HG02763 (cell line): ENCODE measurements around the gene IMMP2L.
A peak's percentile ranks its signal among the peaks of the same experiment; 100 is the strongest.
"Not testable (repeated sequence)": the region's sequence is repeated elsewhere in the genome, so short reads cannot be mapped to it uniquely, and the experiment has no call there.

Source experiments
- ATAC-seq: cut with Tn5 transposase; IDR thresholded peaks from one replicate; pipeline ENCODE4 v1.9.1; 2021; ENCODE audit warnings: mild to moderate bottlenecking, moderate library complexity; ENCODE audit not compliant: unreplicated experiment

Gene IMMP2L

DNA sequence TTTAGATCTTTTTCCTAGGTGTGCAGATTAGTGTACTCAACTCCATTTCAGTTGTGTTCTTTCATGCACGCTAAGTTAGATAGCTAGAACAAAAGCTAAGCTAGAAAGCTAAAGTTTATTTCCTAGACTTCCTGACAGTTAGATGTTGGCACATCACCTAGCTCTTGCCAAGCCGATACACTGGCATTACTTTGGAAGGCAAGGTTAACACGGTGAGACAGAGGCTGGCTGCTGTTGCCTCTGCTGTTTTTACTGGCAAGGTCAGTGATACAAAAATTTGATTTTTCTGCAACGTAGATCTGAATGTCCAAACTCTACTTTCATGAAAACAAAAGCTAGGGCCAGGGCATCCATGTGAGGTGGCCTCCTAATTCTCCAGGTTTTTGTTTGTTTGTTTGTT, 203.4 kb downstream of the IMMP2L start:
- ATAC-seq: no peak

DNA sequence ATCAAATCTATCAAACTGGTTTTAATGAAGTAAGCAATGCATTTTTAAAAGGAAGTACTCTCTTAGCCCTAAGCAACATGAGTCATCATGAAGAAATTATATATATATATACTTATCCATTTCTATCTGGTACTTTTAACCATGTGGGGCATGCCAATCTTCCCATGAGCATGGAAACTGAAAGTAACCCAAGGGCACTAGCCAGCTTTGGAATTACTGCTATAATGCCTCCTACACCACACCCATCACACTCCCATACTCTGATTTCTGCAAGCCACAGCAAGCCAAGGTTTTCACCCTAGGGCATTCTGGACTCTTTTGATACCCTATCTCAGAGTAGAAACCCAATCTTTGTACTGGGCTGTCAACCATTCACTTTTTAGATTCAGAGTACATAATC, 204.6 kb downstream of the IMMP2L start:
- no peak for ATAC-seq

DNA sequence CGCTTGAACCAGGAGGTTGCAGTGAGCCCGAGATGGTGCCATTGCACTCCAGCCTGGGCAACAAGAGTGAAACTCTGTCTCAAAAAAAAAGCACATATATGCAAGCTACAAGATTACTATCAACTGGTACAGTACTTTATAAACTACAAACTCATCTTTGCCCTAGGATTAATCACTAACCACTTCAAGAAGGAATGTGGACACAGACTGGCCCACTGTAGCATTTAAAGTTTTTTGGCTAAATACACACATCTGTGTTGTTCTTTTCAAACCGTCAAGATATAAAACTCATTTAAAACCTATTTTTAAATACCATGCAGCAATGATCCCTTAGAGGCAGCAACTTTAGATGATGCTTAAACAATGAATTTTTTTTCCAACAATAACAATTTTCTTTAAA, 205.4 kb downstream of the IMMP2L start:
- no peak for ATAC-seq

DNA sequence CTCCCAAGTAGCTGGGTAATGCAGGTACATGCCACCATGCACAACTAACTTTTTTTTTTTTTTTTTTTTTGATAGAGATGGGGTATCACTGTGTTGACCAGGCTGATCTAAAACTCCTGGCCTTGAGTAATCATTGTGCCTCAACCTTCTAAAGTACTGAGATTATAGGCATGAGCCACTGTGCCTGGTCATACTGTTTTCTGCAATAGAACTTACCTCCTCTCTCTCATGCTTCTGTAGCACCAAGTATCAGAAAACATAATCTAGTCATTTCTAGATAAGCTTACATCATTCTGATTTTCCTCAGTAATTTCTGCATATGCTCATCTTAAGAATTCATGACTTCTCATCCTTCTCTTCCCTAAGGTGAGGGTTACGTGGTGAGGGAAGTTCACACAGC, 210.0 kb downstream of the IMMP2L start:
- no peak for ATAC-seq

DNA sequence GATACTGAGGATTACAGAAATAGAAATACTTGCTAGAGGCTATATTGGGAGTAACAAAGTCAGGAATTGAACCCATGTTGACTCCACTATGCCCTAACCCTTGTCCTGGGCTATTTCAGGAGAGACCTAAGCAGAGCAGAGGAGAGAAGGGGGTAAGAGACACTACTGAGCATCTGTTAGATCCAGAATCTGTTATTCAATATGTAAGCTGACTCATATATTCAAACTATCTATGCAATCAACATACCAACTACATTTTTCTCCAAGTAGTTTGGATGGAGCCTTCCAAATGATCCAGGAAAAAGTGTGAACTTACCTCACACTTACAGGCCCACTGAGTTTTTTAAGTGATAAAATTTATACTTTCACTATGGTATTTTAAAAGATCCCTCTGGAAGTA, 216.1 kb downstream of the IMMP2L start:
- ATAC-seq: no peak

DNA sequence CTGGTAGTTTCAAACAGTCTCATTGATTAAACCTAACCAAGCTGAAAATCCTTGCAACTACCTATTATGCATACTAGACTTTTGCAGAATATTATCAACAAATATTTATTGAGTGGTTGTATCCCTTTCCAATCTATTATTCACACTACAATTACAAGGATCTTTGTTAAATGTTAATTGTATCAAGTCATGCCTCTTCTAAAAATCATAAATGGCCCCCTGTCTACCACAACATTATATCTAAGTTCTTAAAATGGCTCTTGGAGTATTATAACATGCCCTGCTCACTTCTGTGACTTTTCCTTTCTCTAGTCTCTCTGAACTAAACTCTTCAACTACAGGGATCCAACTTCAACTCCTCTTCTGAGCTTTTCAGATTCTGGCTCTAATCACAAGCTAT, 219.3 kb downstream of the IMMP2L start:
- ATAC-seq: no peak

DNA sequence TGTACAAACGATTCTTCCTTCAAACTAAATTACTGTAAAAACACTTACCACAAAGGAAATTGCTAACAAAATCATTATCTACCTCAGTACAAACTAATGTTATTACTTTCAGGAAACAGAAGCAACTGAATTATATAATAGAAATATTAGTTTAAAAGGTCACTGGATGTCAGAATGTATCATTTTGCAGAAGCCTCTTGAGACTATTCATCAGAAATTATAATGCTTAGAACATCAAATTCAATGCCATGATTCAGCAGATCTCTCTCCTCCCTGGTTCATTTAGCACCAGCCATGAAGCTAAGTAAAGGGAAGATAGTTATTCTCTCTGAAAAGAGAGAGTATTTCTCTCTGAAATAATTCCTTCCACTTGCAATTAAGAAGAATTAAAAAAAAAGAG, 223.3 kb downstream of the IMMP2L start:
- no peak for ATAC-seq

DNA sequence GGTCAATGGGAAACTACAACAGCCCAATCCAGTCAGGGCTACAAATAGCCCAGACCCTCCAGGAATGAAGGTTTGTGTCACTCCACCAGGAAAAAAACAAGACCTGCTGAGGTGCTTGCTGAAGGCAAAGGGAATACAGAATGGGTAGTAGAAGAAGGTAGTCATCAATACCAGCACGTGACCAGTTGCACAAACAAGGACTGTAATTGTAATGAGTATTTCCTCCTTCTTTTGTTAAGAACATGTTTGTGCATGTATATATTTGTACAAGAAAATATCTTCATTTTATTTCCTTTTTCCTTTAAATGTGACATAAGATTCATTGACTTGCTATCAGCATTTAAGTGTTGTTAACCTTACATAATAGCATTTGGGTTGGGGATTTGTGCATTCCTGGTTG, 229.3 kb downstream of the IMMP2L start:
- ATAC-seq: no peak

DNA sequence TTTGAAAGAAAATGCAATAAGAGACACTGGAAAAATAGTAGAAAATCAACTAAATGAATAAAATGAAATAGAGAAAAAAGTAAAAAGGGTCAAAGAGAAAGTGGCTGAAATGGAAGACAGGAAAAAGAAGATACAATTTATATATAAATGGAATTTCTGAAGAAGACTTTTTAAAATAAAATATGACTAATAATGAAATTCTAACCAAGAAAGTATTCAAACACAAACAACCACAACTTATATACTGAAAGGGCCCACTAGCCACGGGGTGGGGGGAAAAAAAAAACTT, 232.1 kb downstream of the IMMP2L start:
- ATAC-seq: no peak

DNA sequence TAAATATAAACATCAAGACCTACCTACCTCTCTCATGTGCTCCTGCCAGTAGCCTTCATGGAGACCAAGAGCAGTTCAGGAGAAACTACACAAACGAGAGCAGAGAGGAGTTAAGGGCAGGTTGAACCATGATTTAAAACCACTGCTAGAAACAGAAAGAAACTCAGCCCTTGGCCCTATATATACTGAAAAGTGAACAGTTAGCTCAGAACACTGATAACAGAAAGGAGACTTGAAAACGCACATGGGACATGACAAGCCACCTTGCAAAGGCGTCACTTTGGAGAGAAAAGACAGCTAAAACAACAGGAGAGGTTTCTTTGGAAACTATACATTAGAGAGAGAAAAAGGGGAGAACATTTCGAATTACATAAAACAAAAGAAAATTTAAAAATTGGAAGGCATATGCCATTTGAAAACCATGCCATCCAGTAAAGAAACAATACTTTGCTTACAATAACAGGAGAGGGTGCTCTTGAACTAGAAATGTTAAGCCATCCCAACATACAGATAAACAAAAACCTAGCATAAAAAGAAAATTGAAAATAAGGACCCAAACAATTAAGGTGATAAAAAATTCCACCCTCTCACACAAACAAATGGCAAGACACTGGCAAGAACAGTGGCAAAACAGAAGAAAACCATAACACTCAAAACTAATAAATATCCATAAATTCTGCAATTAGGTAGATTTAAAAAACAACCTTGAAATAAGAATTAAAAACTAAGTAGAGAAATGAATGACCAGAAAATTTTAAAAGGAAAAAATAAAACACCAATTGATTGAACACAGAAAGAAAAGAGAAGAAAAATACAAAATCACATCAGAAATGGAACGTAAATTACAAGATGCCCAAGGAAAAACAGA, 232.7 kb downstream of the IMMP2L start:
- ATAC-seq: peak; percentile 45

DNA sequence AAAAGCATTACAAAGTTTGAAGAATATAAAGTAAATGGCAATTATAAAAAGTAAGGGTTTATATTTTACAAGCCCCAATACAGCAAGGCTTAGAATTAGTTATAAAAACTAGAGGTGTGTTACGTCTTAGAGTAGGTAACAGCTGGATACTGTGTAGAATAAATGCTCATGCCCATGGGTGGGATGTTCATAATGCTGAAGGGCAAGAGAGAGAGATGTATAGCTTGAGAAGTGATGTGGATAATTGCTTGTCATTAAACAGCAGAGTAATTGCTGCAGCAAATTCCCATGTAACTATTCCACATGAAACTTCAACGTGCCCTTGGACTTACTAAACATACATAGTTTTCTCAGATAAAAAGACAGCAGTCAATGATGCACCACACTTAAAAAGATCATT, 233.8 kb downstream of the IMMP2L start:
- ATAC-seq: no peak

DNA sequence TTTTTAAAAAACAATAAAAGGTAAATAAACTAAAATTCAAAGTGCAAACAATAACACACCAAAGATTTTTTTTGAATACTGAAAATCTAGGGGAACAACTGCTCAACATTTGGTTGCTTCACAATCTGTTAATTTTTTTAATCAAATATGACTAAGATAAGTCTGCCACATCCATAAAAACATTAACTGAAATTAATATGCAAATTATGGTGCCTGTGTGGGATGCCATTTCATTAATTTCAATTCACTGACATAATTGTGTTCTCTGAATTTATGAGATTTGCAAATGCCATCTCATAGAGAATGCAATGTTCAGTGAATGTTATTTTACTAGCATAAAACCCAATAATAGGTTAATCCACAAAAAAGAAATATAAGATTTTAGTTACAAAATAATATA, 237.5 kb downstream of the IMMP2L start:
- no peak for ATAC-seq

DNA sequence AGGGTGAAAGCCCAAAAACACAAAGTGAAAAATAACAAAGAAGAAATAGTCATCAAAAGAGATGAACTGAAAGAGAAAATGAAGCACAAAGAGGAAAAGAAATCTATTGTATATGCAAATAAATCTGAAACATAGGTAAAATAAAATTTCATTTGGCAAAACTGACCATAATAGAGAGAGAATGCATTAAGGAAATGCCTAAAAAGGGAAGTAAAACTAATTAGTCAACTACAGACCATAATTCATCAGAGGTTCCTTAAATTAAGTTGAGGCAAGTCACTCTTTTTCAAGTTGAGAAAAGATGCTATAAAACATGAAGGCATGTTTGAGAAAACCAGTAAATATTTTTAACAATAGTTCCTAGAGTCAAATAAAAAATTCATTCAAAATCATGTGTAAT, 238.1 kb downstream of the IMMP2L start:
- peak; percentile 60 for ATAC-seq

DNA sequence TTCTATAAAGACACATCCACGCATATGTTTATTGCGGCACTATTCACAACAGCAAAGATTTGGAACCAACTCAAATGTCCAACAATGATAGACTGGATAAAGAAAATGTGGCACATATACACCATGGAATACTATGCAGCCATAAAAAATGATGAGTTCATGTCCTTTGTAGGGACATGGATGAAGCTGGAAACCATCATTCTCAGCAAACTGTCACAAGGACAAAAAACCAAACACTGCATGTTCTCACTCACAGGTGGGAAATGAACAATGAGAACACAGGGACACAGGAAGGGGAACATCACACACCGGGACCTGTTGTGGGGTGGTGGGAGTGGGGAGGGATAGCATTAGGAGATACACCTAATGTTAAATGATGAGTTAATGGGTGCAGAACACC, 238.6 kb downstream of the IMMP2L start:
- ATAC-seq: not testable (repeated sequence)

DNA sequence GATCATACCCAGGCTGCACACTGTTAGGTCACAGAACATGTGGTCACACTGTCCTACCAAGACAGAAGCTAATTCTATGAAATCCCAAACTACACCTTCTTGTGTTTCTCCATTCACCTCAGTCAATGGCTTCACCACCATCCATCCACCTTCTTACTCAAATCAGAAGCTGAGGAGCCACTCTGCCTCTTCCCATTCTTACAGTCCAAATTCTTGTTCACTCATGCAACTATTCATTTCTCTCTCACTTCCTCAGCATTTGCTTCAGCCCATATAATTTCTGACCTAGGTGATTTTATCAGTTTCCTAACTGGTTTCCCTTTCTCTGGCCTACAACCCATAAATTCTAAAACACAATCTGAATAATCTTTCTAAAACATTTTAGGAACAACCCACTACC, 242.2 kb downstream of the IMMP2L start:
- no peak for ATAC-seq

DNA sequence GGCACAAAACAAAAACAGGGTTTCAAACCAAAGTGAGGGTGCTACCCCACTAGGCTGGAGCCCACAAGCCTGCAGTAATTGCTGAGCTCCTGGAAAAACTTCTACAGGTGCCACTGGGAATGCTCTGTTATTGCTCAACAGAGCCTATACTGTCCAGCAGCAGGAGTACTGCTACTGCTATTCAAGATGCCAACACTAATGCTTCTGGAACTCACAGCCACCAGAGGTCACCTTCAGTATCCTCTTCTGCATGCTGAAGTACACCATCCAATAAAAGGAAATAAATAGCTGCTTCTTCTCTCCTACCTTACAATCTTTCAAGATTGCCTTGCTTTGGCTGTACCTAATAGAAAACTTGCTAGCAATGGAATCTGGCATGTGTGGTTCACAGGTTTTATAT, 249.3 kb downstream of the IMMP2L start:
- no peak for ATAC-seq

DNA sequence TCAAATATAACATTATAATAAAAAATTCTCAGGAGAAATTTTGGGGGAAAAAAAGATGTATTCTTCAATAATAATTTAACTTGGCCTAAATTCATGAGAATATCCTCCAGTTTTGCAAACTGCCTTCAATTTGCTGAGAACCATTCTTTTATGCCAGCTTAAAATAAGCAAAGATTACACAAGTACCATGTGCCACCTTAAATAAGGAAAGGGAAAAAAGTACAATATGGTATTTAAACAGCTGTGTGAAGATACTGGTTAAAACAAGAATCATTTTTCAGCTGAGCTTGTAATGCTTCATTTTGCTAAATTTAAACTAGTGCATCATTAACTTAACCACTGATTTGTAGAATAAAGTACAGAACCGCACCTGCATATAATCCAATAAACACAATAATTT, 253.6 kb downstream of the IMMP2L start:
- no peak for ATAC-seq

DNA sequence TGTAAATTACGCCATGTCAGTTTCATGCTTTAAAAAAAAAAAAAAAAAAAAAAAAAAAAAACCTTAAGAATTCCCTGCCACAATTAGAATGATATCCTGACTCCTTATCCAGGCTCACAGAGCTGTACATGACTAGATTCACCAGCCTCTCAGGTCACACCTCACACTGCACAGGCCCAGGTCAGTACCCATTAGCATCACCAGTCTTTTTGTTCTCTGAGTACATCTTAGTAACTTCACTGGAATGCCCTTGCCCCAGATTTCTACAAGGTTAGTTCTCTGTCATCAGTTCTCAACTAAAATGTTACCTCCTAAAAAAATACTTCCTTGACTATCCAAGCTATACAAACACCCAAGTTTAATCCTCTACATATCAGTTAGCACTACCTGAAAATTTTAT, 260.4 kb downstream of the IMMP2L start:
- no peak for ATAC-seq

DNA sequence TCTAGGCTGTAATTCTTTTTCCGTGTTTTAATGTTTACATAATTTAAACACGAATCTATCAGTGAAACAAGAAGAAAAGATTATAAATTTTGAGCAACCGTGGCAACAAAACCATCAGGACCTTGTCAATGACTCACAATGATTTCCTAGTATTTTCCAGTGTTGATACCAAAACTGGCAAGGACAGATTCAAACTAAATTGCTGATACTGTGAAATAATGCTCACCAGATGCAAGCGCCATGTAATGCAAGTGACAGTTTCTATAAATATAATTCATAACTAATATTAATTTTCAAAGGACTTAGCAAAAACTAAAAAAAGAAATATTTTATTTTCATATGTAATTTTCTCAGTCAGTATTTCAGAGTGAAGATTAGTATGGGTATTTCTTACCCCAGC, 267.8 kb downstream of the IMMP2L start:
- ATAC-seq: no peak

DNA sequence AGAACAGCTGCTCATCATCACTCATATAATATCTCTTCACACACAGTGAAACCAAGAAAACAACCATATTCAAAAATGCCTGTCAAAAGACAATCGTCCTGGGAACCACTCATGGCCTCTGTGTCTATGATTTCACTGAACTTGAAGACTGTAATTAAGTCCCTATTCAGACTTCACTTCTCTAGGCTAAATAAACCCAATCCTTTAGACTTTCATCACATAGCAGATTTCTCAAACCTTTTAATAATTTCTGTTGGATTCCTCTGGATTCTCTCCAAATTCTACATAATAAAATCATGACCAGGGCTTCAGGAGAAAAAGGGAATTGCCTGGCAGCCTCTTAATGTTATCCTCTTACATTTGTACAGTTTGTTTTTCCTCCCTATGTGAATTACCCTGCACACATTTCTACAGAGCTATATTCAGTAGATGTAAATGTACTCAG, 270.2 kb downstream of the IMMP2L start:
- no peak for ATAC-seq

DNA sequence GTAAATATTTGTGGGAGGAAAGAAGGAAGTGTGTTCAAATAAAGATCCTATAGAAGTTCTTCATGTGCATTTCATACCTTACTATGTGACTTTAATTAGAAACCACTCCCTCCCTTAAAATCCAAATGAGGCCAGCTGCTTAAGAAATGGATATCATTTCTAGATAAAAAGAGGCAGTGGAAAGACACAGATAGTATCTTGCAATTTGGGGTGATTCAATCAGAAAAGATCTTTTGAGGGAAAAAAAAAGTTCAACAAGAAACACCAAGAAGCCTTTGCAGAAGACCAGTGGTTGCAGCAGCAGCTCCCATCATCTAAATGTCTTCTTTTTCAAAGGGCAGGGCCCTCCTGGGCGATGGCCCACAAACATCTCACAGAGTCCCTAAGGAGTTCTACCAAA, 271.3 kb downstream of the IMMP2L start:
- ATAC-seq: no peak

DNA sequence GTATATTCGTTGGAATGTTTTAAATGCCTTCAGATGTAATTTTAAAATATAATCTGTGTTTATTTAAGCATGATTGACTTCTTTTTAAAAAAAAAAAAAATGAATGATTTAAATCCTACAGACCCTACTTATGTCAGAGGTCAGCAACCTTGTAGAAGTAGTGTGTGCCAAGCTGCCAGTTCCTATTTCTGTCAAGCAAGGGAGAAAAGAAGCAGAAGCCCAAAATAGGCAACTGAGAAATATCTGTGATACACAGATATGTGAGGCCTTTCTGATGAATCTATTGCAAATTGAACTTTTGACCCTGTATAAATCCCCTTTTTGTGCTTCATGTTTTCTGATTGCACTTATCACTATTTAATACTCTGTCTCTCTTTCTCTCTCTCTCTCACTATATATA, 271.9 kb downstream of the IMMP2L start:
- no peak for ATAC-seq

DNA sequence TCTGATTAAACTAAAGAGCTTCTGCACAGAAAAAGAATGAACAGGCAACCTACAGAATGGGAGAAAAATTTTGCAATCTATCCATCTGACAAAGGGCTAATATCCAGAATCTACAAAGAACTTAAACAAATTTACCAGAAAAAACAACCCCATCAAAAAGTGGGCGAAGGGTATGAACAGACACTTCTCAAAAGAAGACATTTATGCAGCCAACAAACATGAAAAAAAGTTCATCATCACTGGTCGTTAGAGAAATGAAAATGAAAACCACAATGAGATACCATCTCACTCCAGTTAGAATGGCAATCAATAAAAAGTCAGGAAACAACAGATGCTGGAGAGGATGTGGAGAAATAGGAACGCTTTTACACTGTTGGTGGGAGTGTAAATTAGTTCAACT, 273.9 kb downstream of the IMMP2L start:
- ATAC-seq: not testable (repeated sequence)
